Endothelial cell of umbilical vein (primary cell): ENCODE data around the gene MORN5. TPM values are rescaled to one million over a fixed set of nuclear protein-coding genes. Genes with fewer than 3 reads are reported as not detected.

ENCODE experiments used
- BruUV-seq: library from RNA; stranded (reverse); fragments of 400-500 nt; replicated peaks from 2 replicates; lab custom pipeline; 2021; lab: Mats Ljungman, UMichigan
- CTCF ChIA-PET: fragments of 300-600, 350-600 bp; sonication (Branson Sonifier 250); formaldehyde crosslinking; loops from one replicate; lab custom pipeline; 2021; ENCODE audit warnings: antibody characterized with exemption, inconsistent platforms; lab: Charles Lee
- POLR2A ChIA-PET: fragments of 300-600, 350-600 bp; sonication (Branson Sonifier 250); formaldehyde crosslinking; loops from one replicate; lab custom pipeline; 2021; ENCODE audit warnings: antibody characterized with exemption, inconsistent platforms; lab: Charles Lee
- DNase-seq: peaks from one replicate; pipeline ENCODE4 v3.0.0-alpha.2; 2011; ENCODE audit warnings: low read depth, low spot score
- FAIRE-seq: peaks from 2 replicates; lab custom pipeline; 2011; peaks lifted over from hg19 to GRCh38; lab: Jason Lieb, UNC
- H2AFZ ChIP-seq: 2 replicates; pipeline ENCODE4 v1.6.0; 2012; ENCODE audit warnings: low read depth, low read length, control low read depth, inconsistent platforms
- H3K27ac ChIP-seq: 2 replicates; pipeline ENCODE4 v1.5.1; 2011; ENCODE audit warnings: low read depth, mild to moderate bottlenecking, control low read depth, low read length, moderate library complexity; ENCODE audit not compliant: insufficient read depth
- H3K27me3 ChIP-seq, 2 experiments: 2 replicates each; pipeline versions ENCODE4 v1.6.0 to v1.6.1; 2011; ENCODE audit warnings: low read length in 2 of 2, mixed read lengths in 1 of 2; ENCODE audit not compliant: control insufficient read depth in 2 of 2, insufficient read depth in 2 of 2
- H3K36me3 ChIP-seq, 2 experiments: 2 replicates in 1 of 2; 3 replicates in 1 of 2; pipeline ENCODE4 v1.5.1; 2011; ENCODE audit warnings: low read length in 2 of 2, mild to moderate bottlenecking in 1 of 2, moderate library complexity in 1 of 2; ENCODE audit not compliant: control insufficient read depth in 2 of 2, insufficient read depth in 2 of 2; ENCODE audit errors: extremely low read depth in 1 of 2
- H3K4me1 ChIP-seq: 3 replicates; pipeline ENCODE4 v1.5.1; 2011; ENCODE audit warnings: mild to moderate bottlenecking, low read length; ENCODE audit not compliant: control insufficient read depth, insufficient read depth; ENCODE audit errors: extremely low read depth
- H3K4me2 ChIP-seq: 2 replicates; pipeline ENCODE4 v1.6.1; 2011; ENCODE audit warnings: low read length, control low read depth, mixed read lengths; ENCODE audit not compliant: insufficient read depth
- H3K4me3 ChIP-seq, 3 experiments: fragments of 200-600 bp in 1 of 3; sonication (generic), shearing (Covaris generic) in 1 of 3; replicated peaks in 1 of 3; 2 replicates each; pipeline ENCODE4 v1.5.1; 2011 to 2016; ENCODE audit warnings: control low read depth in 3 of 3, low read length in 3 of 3, mild to moderate bottlenecking in 2 of 3, inconsistent platforms in 1 of 3, low read depth in 1 of 3, moderate library complexity in 1 of 3; ENCODE audit not compliant: insufficient read depth in 1 of 3
- H3K79me2 ChIP-seq: 2 replicates; pipeline ENCODE4 v1.6.0; 2012; ENCODE audit warnings: low read length, inconsistent platforms; ENCODE audit not compliant: control insufficient read depth, insufficient read depth
- H3K9ac ChIP-seq: replicated peaks from 2 replicates; pipeline ENCODE3; 2011; ENCODE audit warnings: low read length, control low read depth; ENCODE audit not compliant: insufficient read depth; ENCODE audit errors: extremely low read depth
- H3K9me1 ChIP-seq: replicated peaks from 3 replicates; pipeline ENCODE4 v1.6.0; 2011; ENCODE audit warnings: mild to moderate bottlenecking, low read length; ENCODE audit not compliant: control insufficient read depth, insufficient read depth; ENCODE audit errors: extremely low read depth
- H3K9me3 ChIP-seq: replicated peaks from 2 replicates; pipeline ENCODE4 v1.5.1; 2012; ENCODE audit warnings: low read length, inconsistent platforms; ENCODE audit not compliant: control insufficient read depth, insufficient read depth
- H4K20me1 ChIP-seq: replicated peaks from 2 replicates; pipeline ENCODE3; 2011; ENCODE audit warnings: mild to moderate bottlenecking, low read length; ENCODE audit not compliant: control insufficient read depth, insufficient read depth; ENCODE audit errors: extremely low read depth
- CTCF ChIP-seq, 2 donors: IDR thresholded peaks; 1 replicate in 1 of 2; 2 replicates in 1 of 2; pipeline ENCODE4 v1.5.1; 2011; ENCODE audit warnings: low read length in 2 of 2, mild to moderate bottlenecking in 2 of 2, moderate library complexity in 2 of 2, control low read depth in 1 of 2, inconsistent platforms in 1 of 2, low read depth in 1 of 2; ENCODE audit not compliant: insufficient read depth in 1 of 2; ENCODE audit errors: extremely low read depth in 1 of 2
- EZH2 ChIP-seq: IDR thresholded peaks from 2 replicates; pipeline ENCODE4 v1.6.1; 2012; ENCODE audit warnings: borderline replicate concordance, low read depth, mild to moderate bottlenecking, moderate library complexity, low read length, inconsistent platforms; ENCODE audit not compliant: severe bottlenecking
- FOS ChIP-seq: IDR thresholded peaks from 2 replicates; pipeline ENCODE4 v1.6.1; 2011; ENCODE audit warnings: mild to moderate bottlenecking, low read length, moderate library complexity, borderline replicate concordance; ENCODE audit not compliant: insufficient read depth
- GATA2 ChIP-seq: IDR thresholded peaks from 2 replicates; pipeline ENCODE4 v1.7.0; 2011; ENCODE audit warnings: low read depth, mild to moderate bottlenecking, moderate library complexity, mixed read lengths, low read length; ENCODE audit not compliant: insufficient read length, insufficient read depth
- JUN ChIP-seq: IDR thresholded peaks from 2 replicates; pipeline ENCODE4 v1.6.1; 2011; ENCODE audit warnings: borderline replicate concordance, low read depth; ENCODE audit not compliant: insufficient read length, insufficient read depth
- MAX ChIP-seq: IDR thresholded peaks from 2 replicates; pipeline ENCODE4 v1.6.1; 2011; ENCODE audit not compliant: insufficient read depth, insufficient read length
- MYC ChIP-seq: IDR thresholded peaks from one replicate; pipeline ENCODE4 v1.6.1; 2011; ENCODE audit warnings: mild to moderate bottlenecking, low read depth, low read length
- POLR2A ChIP-seq: IDR thresholded peaks from 2 replicates; pipeline ENCODE4 v1.6.1; 2012; ENCODE audit warnings: low read depth, mild to moderate bottlenecking, control low read depth, low read length
- POLR2AphosphoS5 ChIP-seq: IDR thresholded peaks from 2 replicates; pipeline ENCODE4 v1.6.1; 2012; ENCODE audit warnings: low read depth, mild to moderate bottlenecking, control low read depth, low read length, moderate library complexity; ENCODE audit not compliant: insufficient read depth
- dilution Hi-C: fragments of 300-500 bp; cut with MboI; formaldehyde crosslinking; loops from one replicate; pipeline ENCODE4 v1.15.0; 2019; ENCODE audit warnings: low sequenced_read_pairs; ENCODE audit not compliant: extremely low pct_ligation_motif_present
- intact Hi-C: fragments of 100-400 bp; cut with micrococcal nuclease; formaldehyde crosslinking; loops from one replicate; pipeline ENCODE4 v1.10.0; 2022
- polyA plus RNA-seq, 4 experiments: library from polyadenylated mRNA; depleted of rRNA in 3 of 4; stranded (reverse) in 3 of 4; unstranded in 1 of 4; fragments of >200 nt; gene quantifications; 2 replicates each; pipeline versions ENCODE4 v1.2.1 to v1.2.3, GENCODE V29; 2011 to 2012; ENCODE audit warnings: missing spikeins in 1 of 4
- total RNA-seq: library from RNA; stranded (reverse); gene quantifications from 2 replicates; pipeline ENCODE4 v1.2.3, GENCODE V29; 2021

MORN5 gene
- total and polyA plus RNA-seq, 2 donors (not counting 3 experiments of a cell fraction or from before 2014, with no cell fraction given): not detected

- DNase-seq (peak; percentile 27), FAIRE-seq (peak; percentile 76)
- Histone ChIP-seq H3K9me3 (no peaks in the 10 kb centered on the region), H3K4me3 (no peak overlapping the region), H4K20me1 (no peaks in the 10 kb centered on the region), H3K36me3 (no peaks in the 10 kb centered on the region), H3K9ac (no peak overlapping the region), H3K9me1 (no peaks in the 10 kb centered on the region), H3K27me3 (peaks cover 12 to 30% of the 10 kb centered on the region in 2 experiments), H3K79me2 (no peaks in the 10 kb centered on the region), H3K4me1 (no peaks in the 10 kb centered on the region), H3K27ac (no peak overlapping the region), H3K4me2 (no peak overlapping the region), H2AFZ (no peak overlapping the region)
- TF ChIP-seq FOS (peak; percentile 40), POLR2AphosphoS5 (no peak), MAX (peak; percentile 63)
- intact Hi-C loops: no loop called here
- dilution Hi-C loops: no loop called here
- ChIA-PET CTCF (interaction anchor here (0.6 to 1.6 kb wide), 5 partner anchors 13 to 171 kb away, joined by 3 to 6 read pairs (median 5); no protein-coding TSS in a partner anchor), POLR2A (no interaction called here)
- no TSS peak for BruUV-seq
Observed at GRCh38 chr9:122180633-122181032, 20.9 kb downstream of the MORN5 start.

- intact Hi-C loops (no loop called here), dilution Hi-C loops (no loop called here)
- BruUV-seq: no TSS peak
Observed at GRCh38 chr9:122183501-122183900, 23.8 kb downstream of the MORN5 start.

More at GRCh38 chr9:122183501-122183900, 23.8 kb downstream of the MORN5 start:
- no peak for DNase-seq
- ChIA-PET CTCF (interaction anchor here (1.4 to 2.1 kb wide), 3 partner anchors 8 to 84 kb away, joined by 3 to 6 read pairs (median 3); no protein-coding TSS in a partner anchor), POLR2A (no interaction called here)
- H3K9me1 ChIP-seq: no peaks in the 10 kb centered on the region
- H3K4me3 ChIP-seq: no peak overlapping the region
- no peak for FAIRE-seq
- H3K4me1 ChIP-seq: no peaks in the 10 kb centered on the region
- no peak for TF ChIP-seq EZH2
- TF ChIP-seq MAX: no peak
- TF ChIP-seq CTCF (IDR thresholded peaks at IDR 0.05; ENCODE audit: extremely low read depth in 1 of 2, insufficient read depth in 1 of 2, low read depth in 1 of 2, low read length in 2 of 2): no peak
- TF ChIP-seq POLR2A: no peak
- no peak for TF ChIP-seq FOS
- no peak for TF ChIP-seq POLR2AphosphoS5
- no peak for TF ChIP-seq JUN
- TF ChIP-seq GATA2: no peak
- TF ChIP-seq MYC: no peak
- H3K4me2 ChIP-seq: no peak overlapping the region
- no peaks in the 10 kb centered on the region for H3K36me3 ChIP-seq
- no peak overlapping the region for H3K27ac ChIP-seq
- H4K20me1 ChIP-seq: no peaks in the 10 kb centered on the region
- H3K79me2 ChIP-seq: no peaks in the 10 kb centered on the region
- H2AFZ ChIP-seq: no peak overlapping the region
- no peak overlapping the region for H3K9ac ChIP-seq
- H3K9me3 ChIP-seq: no peaks in the 10 kb centered on the region
- peaks cover 10 to 24% of the 10 kb centered on the region in 2 experiments for H3K27me3 ChIP-seq
